DND-41 (cell line): Measurements from ENCODE around the gene UBAP1.

Experiments used
- CTCF ChIP-seq: IDR thresholded peaks from 2 replicates; pipeline ENCODE4 v1.5.1; 2012; ENCODE audit warnings: borderline replicate concordance, low read length, moderate library complexity, mild to moderate bottlenecking; ENCODE audit not compliant: poor library complexity, severe bottlenecking; ENCODE audit errors: extremely low read depth
- EZH2 ChIP-seq: IDR thresholded peaks from 3 replicates; pipeline ENCODE4 v1.6.1; 2012; ENCODE audit warnings: borderline replicate concordance, low read depth, mild to moderate bottlenecking, moderate library complexity, low read length, inconsistent platforms; ENCODE audit not compliant: severe bottlenecking

GRCh38 chr9:34200092-34200491 lies 21.2 kb downstream of the UBAP1 start:
- no peak for TF ChIP-seq CTCF
- no peak for TF ChIP-seq EZH2
